HG03354 (cell line): ENCODE results near the gene ATRIP.
"Not testable (repeated sequence)": the region's sequence is repeated elsewhere in the genome, so short reads cannot be mapped to it uniquely, and the experiment has no call there.

Experiments used
- ATAC-seq: cut with Tn5 transposase; IDR thresholded peaks from one replicate; pipeline ENCODE4 v1.9.1; 2021; ENCODE audit warnings: mild to moderate bottlenecking; ENCODE audit not compliant: unreplicated experiment, poor library complexity, severe bottlenecking

The ATRIP gene

GRCh38 chr3:48446425-48447193 is at the start of gene ATRIP:
Gene ATRIP, plus strand, starts transcription at chr3:48446737. Its CDS starts 109 bp downstream, at chr3:48446846.
- peak; percentile 86 for ATAC-seq

DNA sequence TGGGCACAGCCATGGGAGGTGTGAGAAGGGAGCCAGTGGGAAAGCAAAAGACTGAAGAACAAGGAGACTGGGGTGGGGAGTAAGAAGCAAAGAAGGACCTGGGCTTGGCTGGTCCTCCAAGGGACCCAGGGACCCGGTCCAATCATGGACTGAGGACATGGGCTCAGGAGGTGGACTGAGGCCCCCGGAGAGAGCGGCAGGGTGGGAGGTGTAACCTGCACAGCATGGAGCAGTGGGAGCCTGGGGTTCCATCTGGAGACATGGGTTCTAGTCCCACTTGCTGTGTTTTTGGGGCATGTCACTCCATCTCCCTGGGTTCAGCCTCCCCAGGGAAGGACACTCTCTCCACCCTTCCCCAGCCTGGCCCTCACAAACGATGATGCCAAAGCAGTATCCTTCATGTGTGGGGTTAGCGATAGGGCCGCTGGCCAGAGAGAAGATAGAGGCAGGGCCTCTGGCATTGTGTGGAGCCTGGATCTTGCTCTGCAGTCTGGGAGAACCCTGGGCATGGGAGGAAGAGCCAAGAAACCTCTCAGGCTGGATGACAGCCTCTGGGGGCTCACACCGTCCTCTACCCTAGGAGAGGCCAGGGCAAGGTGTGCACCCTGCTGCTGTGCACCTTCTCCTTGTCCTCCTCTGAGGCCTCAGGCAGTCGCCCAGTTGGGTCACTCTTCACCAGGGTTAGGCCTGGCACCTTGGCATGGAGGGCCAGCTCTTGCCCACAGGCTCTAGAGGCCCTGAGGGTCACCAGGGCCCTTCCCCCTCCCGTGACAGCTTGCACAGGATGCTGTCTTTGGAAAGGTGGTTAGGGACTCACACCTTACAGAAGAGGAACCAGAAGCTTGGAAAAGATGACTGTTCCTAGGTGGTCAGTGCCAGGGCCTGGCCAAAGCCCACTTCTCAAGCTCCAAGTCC is 48.5 kb upstream of the ATRIP start:
- no peak for ATAC-seq

DNA sequence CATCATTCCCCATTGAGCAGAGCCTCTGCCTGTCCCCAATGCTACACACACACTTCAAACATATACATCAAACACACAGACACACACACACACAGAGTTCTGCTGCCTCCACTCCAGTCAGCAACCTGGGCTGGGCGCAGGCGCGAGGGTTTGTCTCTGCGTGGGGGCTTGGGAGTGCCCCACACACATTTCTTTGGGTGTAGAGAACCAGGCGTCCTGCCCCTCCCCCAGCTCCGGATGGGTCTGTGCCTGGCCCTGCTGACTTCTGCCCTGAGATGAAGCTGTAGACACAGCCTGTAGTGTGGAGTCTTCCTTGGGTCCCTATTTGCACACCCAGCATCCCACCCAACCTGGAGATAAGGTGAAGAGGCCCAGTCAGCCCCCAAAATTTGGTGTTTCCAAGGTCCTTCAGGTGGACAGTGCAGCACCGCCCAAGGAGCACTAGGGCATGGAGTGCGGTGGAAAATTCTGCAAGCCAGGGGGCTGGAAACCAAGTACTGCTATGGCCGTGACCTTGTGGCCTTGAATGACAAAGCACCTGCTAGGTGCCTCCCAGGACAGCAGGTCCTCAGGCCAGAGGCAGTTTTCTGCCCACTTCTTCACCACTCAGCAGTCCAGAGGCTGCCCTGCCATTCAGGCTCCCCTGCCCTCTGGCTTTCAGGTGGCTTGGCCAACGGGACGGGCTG is 47.7 kb upstream of the ATRIP start:
- ATAC-seq: no peak

- no peak for ATAC-seq
Observed at GRCh38 chr3:48399387-48400172, 47.0 kb upstream of the ATRIP start.

DNA sequence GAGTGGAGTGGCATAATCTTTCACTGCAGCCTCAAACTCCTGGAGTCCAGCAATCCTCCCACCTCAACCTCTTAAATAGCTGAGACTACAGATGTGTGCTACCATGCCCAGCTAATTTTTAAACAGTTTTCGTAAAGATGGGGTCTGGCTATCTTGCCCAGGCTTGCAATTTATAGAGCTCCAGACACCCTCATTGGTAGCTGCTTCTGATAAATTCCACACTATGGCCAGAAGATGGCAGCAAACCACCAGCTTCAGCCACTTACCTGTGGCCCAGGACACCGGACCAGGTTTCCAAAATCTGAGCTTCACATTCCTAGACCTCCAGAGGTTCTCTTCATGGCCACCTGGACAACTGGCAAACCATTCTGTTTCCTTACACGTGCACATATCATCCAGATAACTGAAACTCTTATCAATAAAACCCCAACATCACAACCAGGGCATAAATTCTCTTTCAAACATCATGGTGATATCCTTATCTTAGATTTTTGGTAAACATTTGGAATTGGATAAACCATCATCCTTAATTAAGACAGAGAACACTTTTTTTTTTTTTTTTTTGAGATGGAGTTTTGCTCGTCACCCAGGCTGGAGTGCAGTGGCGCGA is 45.6 kb upstream of the ATRIP start:
- no peak for ATAC-seq

- ATAC-seq: not testable (repeated sequence)
Observed at GRCh38 chr3:48401434-48401901, 45.1 kb upstream of the ATRIP start.

DNA sequence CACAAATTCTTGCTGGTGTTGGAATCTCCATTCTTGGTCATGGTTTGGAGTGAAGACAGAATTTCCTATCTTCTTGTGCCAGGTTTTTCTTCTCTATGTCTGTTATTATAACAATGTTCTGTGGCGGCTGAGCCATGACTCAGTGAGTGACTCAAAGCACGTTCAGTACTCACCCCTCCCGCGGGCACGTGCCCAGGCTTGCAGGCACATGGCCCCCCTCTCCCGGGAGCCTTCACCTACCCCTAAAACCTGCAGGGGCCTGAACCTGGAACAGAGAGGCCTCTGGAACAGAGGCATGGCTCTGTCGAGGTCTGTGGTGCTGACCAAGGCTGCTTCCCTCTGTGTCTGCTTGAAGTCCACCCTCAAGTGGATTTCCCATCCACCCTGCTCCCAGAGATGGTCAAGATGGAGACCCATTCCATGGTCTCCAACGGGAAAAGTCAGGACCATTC is 44.2 kb upstream of the ATRIP start:
- no peak for ATAC-seq

DNA sequence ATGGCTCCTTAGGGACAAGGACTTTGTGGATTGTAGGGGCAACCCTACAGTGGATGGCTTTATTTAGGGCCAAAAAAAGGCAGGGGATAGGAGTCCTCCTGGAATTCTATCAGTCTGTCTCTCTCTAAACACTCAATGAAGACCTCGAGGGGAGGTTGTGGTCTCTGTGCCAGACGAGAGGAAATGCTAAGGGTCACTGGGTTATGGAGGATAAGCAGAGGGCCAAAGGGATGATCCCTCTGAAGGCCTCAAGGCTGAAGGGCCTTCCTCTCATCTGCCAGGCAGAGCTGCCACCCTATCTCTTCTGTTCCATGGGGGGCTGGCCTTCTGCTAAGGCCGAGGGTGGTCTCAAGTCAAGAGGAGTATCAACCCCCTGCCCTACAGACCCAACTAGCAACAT is 43.6 kb upstream of the ATRIP start:
- ATAC-seq: no peak

DNA sequence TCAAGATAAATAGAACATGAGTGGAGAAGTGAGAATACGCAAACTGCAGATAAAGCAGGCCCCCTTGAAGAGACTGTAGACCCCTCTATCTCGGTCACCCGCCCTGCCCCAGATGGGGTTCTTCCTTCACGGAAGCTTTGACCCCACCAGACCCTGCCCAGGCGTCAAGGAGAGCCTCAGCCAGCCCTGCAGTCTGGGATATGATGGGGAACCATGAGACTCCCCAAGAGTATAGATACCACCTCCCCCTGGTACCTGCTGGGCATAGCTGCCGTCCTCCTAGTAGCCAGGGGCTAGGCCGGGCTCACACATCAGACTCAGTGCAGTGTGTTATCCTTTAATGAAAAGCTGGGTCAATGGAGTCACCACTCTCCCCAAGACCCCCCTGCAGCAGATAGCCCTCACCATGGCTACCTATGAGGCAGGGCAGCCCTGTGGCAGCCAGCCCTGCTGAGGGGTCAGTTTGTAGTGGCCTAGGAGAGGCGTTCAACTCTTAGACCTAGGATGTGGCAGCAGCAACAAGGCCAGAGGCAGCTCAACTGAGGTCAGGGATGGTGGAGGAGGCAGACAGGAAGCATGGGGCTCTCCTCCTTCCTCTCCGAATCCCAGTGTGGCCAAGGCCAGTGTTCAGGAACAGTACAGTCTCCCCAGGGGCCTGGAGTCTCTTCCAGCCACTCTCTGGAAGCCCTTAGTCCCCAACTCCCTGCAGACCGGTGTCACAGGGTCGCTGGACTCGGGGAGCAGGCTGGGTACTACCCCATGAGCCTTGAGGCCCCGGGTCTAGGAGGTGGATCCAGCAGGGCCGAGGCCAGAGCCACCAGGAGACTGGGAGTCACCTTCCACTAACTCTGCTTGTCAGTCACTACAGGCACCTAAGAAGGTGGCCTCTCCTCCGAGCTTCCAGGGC is 42.8 kb upstream of the ATRIP start:
- no peak for ATAC-seq

- ATAC-seq: no peak
Observed at GRCh38 chr3:48404440-48405342, 41.8 kb upstream of the ATRIP start.

DNA sequence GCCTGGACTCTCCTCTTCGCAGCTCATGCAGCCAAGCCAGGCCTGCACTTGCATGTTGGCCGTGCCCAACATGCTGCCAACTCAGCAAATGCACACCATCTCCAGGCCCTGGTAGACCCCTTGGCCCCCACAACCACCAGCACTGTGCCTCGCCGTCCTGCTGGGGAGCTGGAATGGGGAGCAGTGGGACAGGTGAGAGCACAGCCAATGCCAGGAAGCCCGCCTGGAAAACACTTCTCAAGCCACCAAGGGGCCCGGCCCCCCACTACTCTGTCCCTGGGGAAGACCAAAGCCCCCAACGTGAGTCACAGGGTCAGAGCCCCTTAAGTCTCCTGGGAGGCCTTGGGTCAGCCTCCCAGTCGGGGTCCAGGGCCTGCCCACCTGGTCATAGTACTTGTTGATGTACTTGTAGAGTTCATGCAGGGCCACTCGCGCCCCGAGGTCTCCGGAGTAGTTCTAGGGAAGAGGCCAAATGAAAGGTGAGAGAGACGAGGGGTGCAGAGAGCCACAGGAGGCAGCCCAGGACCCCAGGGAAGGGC is 41.1 kb upstream of the ATRIP start:
- no peak for ATAC-seq

DNA sequence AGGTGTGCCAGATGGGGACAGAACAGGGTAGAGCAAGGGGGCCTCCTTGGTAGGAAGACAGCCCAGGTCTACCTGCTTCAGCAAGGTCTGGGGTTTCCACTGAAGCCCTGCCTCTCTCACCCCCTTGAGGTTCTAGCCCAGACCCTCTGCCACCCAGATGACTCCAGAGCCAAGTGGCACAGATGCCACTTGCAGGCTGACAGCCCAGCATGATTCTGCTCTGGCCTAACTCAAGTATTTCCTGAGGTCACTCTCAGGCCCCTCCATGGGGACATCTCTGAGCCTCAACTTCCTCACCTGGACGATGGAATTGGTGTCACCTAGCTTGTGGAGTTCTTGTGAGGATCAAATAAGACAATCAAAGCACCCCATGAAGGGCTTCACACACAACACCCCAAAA is 40.6 kb upstream of the ATRIP start:
- no peak for ATAC-seq

DNA sequence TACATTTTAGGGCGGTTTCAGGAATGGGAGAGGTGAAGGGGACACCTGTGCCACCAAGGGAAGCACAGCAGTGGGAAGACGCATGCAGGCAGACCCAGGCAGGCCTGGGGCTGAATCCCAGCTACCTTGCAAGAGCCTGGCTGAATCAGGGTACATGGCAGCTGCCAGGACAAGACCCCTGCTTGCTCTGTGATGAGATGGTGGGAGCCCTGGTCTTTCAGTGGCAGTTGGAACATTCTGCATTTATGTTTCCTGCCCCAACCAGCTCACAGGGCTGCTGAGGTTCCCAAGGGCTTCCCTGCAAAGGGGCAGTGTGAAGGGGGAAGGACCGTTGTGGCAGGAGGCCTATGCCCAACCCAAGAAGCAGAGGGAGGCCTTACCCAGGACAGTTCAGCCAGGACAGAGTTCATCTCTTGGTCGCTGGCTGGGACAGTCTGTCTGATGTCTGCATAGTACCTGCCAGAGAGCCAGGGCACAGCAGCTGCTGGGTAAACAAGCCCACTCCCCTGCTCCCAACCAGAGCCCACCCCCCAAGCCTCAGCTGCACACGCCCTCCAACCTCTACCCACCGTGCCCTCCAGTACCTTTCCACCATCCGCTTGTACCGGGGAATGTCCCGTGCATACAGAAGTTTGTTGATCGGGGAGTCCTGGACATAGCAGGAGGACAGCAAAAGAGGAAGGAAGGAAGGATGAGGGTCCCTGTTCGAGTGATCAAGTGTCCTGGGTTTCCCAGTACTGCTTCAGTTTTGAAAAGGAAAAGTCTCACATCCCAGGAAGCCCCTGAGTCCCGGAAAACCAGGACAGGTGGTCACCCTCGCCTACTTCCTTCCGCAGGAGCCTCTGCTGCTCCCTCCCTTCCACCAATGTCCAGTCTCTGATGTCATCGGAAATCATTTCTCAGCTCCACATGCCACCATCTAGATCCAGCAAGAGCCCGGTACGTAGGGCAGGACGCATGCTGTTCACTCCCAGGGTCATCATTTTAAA is 39.8 kb upstream of the ATRIP start:
- no peak for ATAC-seq

- no peak for ATAC-seq
Observed at GRCh38 chr3:48407542-48408099, 38.9 kb upstream of the ATRIP start.

GRCh38 chr3:48408823-48409281 is 37.7 kb upstream of the ATRIP start:
- no peak for ATAC-seq
